Muscle of leg (tissue), 11 donors: ENCODE measurements around the gene SEPTIN5. TPM values are rescaled to one million over a fixed set of nuclear protein-coding genes. Genes with fewer than 3 reads are reported as not detected.

Experiments used
- DNase-seq: peaks from one replicate; pipeline ENCODE4 v3.0.0; 2013
- H3K27ac ChIP-seq: one replicate; pipeline ENCODE4 v1.5.1; 2013; ENCODE audit warnings: mild to moderate bottlenecking, low read length, control low read depth
- H3K27me3 ChIP-seq: one replicate; pipeline ENCODE4 v1.6.1; 2013; ENCODE audit warnings: low read length; ENCODE audit not compliant: control insufficient read depth, insufficient read depth
- H3K36me3 ChIP-seq: one replicate; pipeline ENCODE4 v1.6.1; 2013; ENCODE audit warnings: low read length; ENCODE audit not compliant: control insufficient read depth, insufficient read depth
- H3K4me1 ChIP-seq: one replicate; pipeline ENCODE4 v1.6.1; 2013; ENCODE audit warnings: low read length; ENCODE audit not compliant: control insufficient read depth, insufficient read depth
- H3K4me3 ChIP-seq: one replicate; pipeline ENCODE4 v1.5.1; 2013; ENCODE audit warnings: low read length, control low read depth
- H3K9me3 ChIP-seq: replicated peaks from 2 replicates; pipeline ENCODE4 v1.6.1; 2013; ENCODE audit warnings: low read depth, low read length; ENCODE audit not compliant: control insufficient read depth
- WGBS: methylation state at CpG from one replicate; pipeline ENCODE4 v1.1.5; 2013; ENCODE audit warnings: missing lambda C conversion rate; ENCODE audit not compliant: insufficient coverage; 5-methylcytosine and 5-hydroxymethylcytosine counted together
- polyA plus RNA-seq, 8 donors: library from polyadenylated mRNA; unstranded; fragments of 120-200 nt; gene quantifications; one replicate each; pipeline versions ENCODE4 v1.2.1 to v1.2.3, GENCODE V29; 2013; ENCODE audit warnings: inconsistent platforms in 1 of 8, low replicate concordance in 1 of 8; ENCODE audit not compliant: insufficient read length in 8 of 8, insufficient read depth in 1 of 8
- total RNA-seq: library from RNA; stranded (reverse); fragments of 120-200 nt; gene quantifications from one replicate; pipeline ENCODE4 v1.2.4, GENCODE V29; 2013

SEPTIN5 gene
- total and polyA plus RNA-seq, 9 donors, result 67.6 to 122 (median 105) TPM

DNA sequence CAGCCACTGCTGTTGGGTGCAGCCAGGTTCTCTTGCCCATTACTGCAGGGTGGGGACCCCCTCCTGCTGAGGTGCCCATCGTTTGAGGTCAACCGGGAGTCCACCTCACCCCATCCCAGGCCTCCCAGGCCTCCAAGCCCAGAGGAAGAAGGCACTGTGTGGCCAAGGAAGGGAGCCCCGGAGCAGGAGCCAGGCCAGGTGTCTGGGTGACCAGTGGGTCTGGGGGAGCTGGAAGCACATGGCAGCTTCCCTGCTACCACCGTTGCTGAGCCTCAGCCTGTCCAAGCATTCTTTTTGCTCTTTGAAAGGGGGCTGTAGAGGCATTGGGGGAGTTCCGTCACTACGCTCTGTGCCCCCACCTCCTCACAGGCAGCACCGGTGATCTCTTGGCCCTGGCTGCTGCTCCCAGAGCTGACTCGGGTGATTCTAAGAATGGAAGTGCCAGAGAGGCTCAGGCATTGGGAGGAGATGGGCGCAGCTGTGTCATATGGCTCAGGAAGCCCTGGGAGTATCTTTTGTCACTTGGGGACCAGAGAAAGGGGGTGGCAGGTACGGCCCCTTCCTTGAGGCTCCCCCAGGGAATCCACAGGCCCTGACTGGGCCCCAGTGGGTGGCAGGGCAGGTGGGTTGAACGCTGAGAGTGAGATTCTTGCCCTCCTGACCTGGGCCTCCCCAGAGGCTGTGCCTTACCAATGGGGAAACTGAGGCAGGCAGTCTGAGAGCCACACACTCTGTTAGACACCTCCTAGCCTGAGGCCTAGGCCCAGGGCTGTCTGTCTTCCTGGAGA, 1.9 kb downstream of the SEPTIN5 start:
- Histone ChIP-seq H3K4me1 (peaks cover 63% of the 10 kb centered on the region), H3K27me3 (peaks cover 18% of the 10 kb centered on the region), H3K36me3 (peaks cover 21% of the 10 kb centered on the region), H3K4me3 (no peak overlapping the region), H3K9me3 (no peaks in the 10 kb centered on the region), H3K27ac (no peak overlapping the region)
- 53% methylated on average over 6 of the region's 11 CpGs for WGBS
- DNase-seq, result peak; percentile 22

DNA sequence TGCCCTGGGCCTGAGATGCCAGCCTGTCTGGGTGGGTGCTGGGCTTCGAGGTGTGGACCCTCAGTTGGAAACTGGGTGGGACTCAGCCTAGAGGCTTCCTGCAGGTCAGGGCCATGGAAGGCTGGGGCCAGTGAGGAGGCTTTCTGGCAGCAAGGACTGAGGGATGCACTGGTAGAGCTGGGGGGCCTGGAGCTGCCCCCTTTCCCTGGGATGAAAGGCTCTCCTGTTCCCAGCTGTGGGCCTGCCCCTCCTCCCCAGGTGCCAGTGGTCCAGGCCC, 2.5 kb downstream of the SEPTIN5 start:
- DNase-seq, result peak; percentile 19
- no peak overlapping the region for H3K27ac ChIP-seq
- no peak overlapping the region for H3K4me3 ChIP-seq
- no peaks in the 10 kb centered on the region for H3K9me3 ChIP-seq
- WGBS, result 100% methylated on average over 1 of the region's 1 CpG
- H3K4me1 ChIP-seq, result peaks cover 67% of the 10 kb centered on the region
- H3K27me3 ChIP-seq, result peaks cover 23% of the 10 kb centered on the region
- H3K36me3 ChIP-seq, result peaks cover 26% of the 10 kb centered on the region

DNA sequence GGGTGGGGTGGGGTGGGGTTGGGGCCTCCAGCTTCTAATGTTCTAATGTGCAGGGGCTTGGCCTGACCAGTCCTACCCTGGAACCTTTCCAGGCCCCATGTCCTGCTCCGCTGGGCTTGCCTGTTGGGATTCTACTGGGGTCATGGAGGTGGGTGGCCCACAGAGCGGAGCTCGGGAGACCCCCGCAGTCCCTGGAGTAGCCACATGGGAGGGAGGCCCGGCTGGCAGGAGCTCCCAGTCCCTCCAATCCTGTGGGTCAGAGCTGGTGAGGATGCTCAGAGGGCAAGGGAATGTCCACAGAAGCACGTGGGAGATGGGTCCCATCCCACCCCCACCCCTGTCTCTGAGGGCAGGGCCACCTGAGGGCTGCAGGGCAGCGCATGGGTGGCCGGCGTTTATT, 2.9 kb downstream of the SEPTIN5 start:
- Histone ChIP-seq H3K36me3 (peaks cover 30% of the 10 kb centered on the region), H3K9me3 (no peaks in the 10 kb centered on the region), H3K4me3 (peak overlapping the region; percentile 33), H3K4me1 (peaks cover 67% of the 10 kb centered on the region), H3K27me3 (peaks cover 27% of the 10 kb centered on the region), H3K27ac (no peak overlapping the region)
- peak; percentile 41 for DNase-seq
- 77% methylated on average over 7 of the region's 9 CpGs for whole genome bisulfite sequencing

DNA sequence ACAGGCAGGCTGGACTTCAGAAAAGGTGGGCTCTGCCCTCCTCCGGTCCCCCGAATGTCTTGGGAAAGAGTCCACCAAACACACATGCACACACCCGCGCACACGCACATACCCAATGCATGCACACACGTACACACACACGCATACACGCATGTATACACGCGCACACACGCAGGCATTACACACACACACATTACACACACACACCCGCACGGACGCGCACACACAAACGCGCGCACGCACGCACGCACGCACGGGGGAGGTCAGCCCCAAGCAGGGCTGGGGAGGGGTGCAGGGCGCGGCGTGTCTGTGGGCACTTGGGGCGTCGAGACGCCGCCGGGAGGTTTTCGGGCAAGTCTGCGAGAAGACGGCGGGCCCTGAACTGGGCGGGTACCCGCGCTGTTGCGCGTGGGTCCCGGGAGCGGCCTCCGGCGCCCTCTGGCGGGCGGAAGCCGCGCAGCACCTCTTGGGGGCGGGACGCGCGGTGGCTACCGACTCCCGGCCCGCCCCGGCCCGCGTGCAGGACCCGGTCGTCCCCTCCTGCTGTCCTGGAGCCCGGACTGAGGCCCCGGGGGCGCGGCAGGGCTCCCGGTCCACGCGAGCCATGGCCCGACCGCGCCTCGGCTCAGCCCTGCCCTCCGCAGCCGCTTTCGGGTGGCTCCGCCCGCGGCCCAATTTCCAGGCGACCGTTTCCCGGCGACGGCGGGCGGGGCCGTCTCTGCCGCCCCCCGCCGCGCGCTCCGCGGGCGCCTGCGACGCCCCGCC, 3.6 kb downstream of the SEPTIN5 start:
- peak; percentile 86 for DNase-seq
- Histone ChIP-seq H3K4me3 (peak overlapping the region; percentile 52), H3K4me1 (peaks cover 73% of the 10 kb centered on the region), H3K36me3 (peaks cover 37% of the 10 kb centered on the region), H3K9me3 (no peaks in the 10 kb centered on the region), H3K27ac (no peak overlapping the region), H3K27me3 (peaks cover 32% of the 10 kb centered on the region)
- 4% methylated on average over 83 of the region's 96 CpGs for WGBS

DNA sequence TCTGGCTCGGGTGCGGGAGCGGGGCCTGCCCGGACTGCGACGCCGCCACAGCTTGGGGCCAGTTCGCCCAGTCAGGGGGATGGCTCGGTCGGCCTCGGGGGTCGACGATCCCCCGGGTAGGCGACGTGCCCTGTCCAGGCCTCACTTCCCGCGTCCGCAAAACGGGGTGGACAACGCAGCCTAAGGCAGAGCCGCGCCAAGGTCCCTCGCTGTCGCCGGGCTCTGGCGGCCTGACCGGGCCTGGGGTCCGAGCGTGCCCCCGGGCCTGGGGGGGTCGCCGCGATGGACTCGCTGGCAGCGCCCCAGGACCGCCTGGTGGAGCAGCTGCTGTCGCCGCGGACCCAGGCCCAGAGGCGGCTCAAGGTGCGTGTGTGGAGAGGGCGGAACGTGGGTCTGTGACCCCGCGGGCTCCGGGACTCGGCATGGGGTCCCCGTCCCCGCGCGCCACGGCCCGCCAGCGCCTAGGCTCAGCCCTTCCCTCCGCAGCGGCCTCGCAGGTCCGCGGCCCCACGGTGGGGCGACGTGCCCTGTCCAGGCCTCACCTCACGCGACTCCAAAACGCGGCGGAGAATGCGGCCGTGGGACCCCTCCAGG, 4.2 kb downstream of the SEPTIN5 start:
- WGBS, result 1% methylated on average over 70 of the region's 70 CpGs
- Histone ChIP-seq H3K36me3 (peaks cover 38% of the 10 kb centered on the region), H3K4me3 (peak overlapping the region; percentile 52), H3K9me3 (no peaks in the 10 kb centered on the region), H3K27me3 (peaks cover 39% of the 10 kb centered on the region), H3K27ac (peak overlapping the region; percentile 59), H3K4me1 (peaks cover 80% of the 10 kb centered on the region)
- no peak for DNase-seq

DNA sequence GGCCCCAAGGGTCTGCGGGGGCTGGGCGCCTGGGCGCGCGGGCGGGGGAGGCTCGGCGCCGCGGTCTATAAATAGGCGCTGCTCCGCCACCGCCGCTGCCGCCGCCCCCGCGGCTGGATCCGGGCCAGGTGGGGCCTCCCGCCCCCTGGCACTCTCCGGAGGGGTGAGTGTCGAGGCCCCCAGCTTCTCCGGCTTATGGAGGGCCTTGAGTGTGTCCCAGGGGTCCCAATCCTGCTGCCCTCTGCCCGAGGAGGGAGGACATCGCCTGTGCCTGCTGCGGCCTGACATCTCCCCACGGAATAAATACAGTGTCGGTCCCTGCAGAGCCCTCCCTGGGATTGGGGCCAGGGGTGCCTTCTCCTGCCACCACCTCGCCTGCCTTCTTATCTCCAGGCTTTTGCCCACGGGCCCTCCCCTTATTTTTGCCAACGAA, 4.8 kb downstream of the SEPTIN5 start:
- peak; percentile 60 for DNase-seq
- 6% methylated on average over 27 of the region's 31 CpGs for WGBS
- Histone ChIP-seq H3K9me3 (no peaks in the 10 kb centered on the region), H3K27me3 (peaks cover 40% of the 10 kb centered on the region), H3K4me1 (peaks cover 78% of the 10 kb centered on the region), H3K4me3 (peak overlapping the region; percentile 52), H3K27ac (peak overlapping the region; percentile 37), H3K36me3 (peaks cover 38% of the 10 kb centered on the region)

DNA sequence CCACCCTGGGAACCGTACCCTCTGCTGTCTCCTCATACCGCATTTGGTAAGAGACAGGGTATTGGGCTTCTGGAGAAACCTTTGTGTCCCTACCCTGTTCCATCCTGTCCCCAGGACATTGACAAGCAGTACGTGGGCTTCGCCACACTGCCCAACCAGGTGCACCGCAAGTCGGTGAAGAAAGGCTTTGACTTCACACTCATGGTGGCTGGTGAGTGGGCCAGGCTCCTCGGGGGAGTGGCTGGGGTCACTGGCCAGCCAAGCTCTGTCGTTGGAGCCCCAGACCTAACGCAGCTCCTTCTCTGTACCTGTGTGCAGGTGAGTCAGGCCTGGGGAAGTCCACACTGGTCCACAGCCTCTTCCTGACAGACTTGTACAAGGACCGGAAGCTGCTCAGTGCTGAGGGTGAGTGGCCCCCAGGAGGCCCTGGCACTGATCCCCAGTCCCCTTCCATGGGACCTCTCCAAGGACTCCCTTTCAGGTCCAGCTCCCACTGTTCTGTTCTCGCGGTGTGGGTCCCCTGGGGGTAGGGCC, 5.3 kb downstream of the SEPTIN5 start:
- WGBS, result 88% methylated on average over 7 of the region's 12 CpGs
- H3K27me3 ChIP-seq, result peaks cover 43% of the 10 kb centered on the region
- peak overlapping the region; percentile 37 for H3K27ac ChIP-seq
- H3K9me3 ChIP-seq, result no peaks in the 10 kb centered on the region
- peaks cover 38% of the 10 kb centered on the region for H3K36me3 ChIP-seq
- H3K4me1 ChIP-seq, result peaks cover 80% of the 10 kb centered on the region
- peak overlapping the region; percentile 52 for H3K4me3 ChIP-seq
- peak; percentile 31 for DNase-seq

DNA sequence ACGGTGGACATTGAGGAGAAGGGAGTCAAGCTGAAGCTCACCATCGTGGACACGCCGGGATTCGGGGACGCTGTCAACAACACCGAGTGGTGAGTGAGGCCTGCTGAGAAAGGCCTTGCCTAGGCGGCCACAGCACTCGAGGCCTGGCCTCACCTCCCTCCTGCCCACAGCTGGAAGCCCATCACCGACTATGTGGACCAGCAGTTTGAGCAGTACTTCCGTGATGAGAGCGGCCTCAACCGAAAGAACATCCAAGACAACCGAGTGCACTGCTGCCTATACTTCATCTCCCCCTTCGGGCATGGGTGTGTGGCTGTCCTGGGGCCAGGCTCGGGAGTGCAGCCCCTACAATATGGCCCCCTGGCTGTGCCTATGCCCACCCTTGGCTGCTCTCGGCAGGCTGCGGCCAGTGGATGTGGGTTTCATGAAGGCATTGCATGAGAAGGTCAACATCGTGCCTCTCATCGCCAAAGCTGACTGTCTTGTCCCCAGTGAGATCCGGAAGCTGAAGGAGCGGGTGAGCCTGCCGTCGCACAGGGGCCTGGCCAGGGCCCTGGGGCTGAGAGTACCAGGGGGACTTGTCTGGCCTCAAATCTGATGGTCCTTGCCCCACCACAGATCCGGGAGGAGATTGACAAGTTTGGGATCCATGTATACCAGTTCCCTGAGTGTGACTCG, 6.0 kb downstream of the SEPTIN5 start:
- no peak overlapping the region for H3K27ac ChIP-seq
- no peaks in the 10 kb centered on the region for H3K9me3 ChIP-seq
- no peak for DNase-seq
- peaks cover 50% of the 10 kb centered on the region for H3K27me3 ChIP-seq
- H3K4me1 ChIP-seq, result peaks cover 74% of the 10 kb centered on the region
- H3K4me3 ChIP-seq, result no peak overlapping the region
- peaks cover 38% of the 10 kb centered on the region for H3K36me3 ChIP-seq
- WGBS, result 79% methylated on average over 22 of the region's 26 CpGs

DNA sequence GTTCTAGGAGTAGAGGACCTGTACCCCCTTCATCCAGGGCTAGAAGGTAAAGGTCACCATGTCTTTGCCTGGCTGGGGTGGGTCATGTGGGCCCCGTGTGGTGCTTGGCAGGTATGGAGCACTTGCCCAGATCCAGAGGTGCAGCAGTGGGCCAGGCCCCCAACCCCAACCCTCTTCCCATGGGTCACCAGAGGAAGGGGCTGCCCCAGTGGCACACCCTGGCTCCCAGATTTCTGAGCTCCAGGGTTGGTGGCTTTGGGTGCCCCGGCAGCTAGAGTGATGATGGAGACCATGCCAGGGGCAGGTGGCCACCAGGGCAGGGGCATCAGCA, 6.7 kb downstream of the SEPTIN5 start:
- 100% methylated on average over 1 of the region's 2 CpGs for WGBS
- H3K27me3 ChIP-seq, result peaks cover 57% of the 10 kb centered on the region
- no peak overlapping the region for H3K27ac ChIP-seq
- DNase-seq, result no peak
- no peak overlapping the region for H3K4me3 ChIP-seq
- peaks cover 38% of the 10 kb centered on the region for H3K36me3 ChIP-seq
- no peaks in the 10 kb centered on the region for H3K9me3 ChIP-seq
- peaks cover 67% of the 10 kb centered on the region for H3K4me1 ChIP-seq
